GM10266 (cell line): ENCODE measurements around the gene TACR2.
"Not testable (repeated sequence)": the region's sequence is repeated elsewhere in the genome, so short reads cannot be mapped to it uniquely, and the experiment has no call there.

ENCODE experiments used
- DNase-seq: peaks from one replicate; pipeline ENCODE4 v3.0.0; 2012; ENCODE audit errors: extremely low spot score
- CTCF ChIP-seq: IDR thresholded peaks from 2 replicates; pipeline ENCODE4 v1.5.1; 2012; ENCODE audit warnings: mild to moderate bottlenecking, low read depth; ENCODE audit not compliant: control insufficient read depth, insufficient read depth; ENCODE audit errors: missing control alignments

Gene TACR2

GRCh38 chr10:69455006-69455763 lies 38.5 kb upstream of the TACR2 start:
- no peak for TF ChIP-seq CTCF
- DNase-seq: no peak

DNA sequence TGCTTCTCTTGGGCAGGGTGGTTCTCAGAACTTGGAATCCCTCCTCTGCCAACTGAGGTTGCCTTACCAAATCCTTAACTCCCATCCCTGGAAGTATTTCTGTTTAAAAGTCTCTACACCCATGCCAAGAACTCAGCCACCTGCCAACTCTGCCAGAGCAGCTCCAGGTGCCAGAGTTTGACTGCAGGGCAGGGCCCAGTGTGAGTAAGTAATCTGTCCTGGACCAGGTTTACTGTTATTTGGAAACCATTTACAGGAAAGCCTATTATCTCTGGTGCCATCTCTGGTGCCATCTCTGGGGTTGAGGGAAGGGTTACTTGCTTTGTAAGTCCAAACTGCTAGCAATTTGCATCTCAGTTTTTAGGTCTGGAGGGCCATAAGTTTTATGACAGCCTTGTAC lies 37.1 kb upstream of the TACR2 start:
- no peak for DNase-seq
- no peak for TF ChIP-seq CTCF

DNA sequence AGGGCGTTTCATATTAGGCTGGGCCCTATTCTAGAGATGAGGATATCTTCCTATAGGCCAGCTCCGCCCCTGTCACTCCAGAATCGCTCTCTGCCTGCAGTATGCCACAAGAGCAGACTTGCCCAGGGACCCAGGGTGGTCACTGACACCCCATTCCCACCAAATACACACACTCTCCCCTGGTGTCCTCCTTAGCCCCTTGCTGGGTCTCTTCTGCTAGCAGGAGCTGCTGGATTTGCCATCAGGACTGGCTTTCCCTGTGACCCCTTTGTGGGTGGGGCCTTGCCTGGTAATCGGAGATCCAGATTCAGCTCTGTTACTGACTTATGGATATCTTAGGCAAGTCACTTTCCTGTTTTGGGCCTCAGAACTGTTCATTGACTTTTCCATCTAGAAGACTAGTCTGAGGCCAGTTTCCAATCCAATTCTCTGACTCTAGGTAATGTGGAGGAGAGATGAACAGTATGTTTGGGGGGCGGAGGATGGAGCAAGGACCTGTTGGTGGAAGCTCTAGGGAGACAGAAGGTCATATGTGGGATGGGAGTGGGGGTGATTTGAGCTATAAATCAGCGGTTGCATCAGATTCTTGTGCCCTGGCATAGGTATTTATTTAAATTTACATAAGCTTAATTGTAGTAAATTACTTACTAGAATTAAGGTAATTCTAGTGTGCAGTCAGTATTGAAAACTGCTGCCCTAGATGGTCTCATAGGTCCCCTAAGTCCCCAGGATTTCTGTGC lies 36.1 kb upstream of the TACR2 start:
- no peak for DNase-seq
- no peak for TF ChIP-seq CTCF

DNA sequence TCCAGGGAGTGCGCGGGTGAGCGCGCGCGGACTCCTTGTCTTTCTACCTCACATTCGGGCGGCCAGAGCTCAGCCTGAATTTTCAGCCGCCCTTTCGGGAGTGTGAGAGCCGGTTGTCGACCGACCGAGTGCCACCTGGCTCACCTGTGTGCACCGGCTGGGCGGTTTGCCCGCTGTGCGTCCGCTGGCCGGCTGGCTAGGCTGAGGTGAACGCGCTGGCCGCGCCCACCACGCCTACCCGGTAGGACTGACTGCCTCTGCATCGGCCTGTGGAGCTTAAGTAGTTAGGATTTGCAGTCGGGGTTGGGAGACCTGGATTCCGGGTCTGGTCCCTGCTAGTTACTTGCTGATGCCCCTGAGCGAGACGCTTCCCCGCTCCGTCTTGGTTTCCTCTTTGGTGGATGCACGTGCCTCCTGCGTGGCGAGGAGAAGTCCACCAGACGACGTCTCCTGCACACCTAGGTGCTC lies 35.1 kb upstream of the TACR2 start:
- DNase-seq: no peak
- TF ChIP-seq CTCF: no peak

GRCh38 chr10:69451209-69451783 lies 34.6 kb upstream of the TACR2 start, which contains the start of gene TSPAN15:
Gene TSPAN15, plus strand, starts transcription at chr10:69451465. Its CDS starts 130 bp downstream, at chr10:69451595.
- no peak for TF ChIP-seq CTCF
- DNase-seq: peak; percentile 89

DNA sequence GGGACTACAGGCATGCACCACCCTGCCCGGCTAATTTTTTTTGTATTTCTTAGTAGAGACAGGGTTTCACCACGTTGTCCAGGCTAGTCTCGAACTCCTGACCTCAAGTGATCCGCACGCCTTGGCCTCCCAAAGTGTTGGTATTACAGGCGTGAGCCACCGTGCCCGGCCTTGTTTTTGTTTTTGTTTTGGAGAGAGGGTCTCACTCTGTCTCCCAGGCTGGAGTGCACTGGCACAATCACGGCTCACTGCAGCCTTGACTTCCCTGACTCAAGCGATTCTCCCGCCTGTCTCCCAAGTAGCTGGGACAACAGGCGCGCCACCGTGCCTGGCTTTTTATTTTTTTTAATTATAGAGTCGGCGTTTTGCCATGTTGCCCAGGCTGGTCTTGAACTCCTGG lies 33.7 kb upstream of the TACR2 start:
- not testable (repeated sequence) for DNase-seq

DNA sequence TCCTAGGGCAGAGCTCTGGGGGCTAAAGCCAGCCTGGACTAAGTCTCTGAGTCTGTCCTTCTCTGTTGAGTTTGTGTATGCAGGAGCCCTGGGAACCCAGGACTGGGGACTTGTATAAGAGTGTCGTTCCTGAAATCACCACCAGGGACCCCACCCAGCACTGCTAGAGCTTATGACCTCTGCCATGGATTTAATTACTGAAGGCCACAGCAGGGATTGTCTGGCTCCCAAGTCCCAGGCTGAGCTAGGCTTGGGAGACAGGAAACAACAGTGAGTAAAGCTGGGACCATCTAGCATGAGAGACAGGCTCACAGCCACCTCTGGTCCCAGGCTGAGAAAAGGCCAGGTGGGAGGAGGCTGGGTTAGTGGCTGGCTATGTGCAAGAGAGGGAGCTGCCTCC lies 33.1 kb upstream of the TACR2 start:
- peak; percentile 25 for TF ChIP-seq CTCF
- DNase-seq: peak; percentile 61
